ENCODE results near the gene ZEB1. TPM values are rescaled to one million over a fixed set of nuclear protein-coding genes. Genes with fewer than 3 reads are reported as not detected.

Gene ZEB1
- 0.19 and 0.92 TPM in 2 replicates for total RNA-seq

DNA sequence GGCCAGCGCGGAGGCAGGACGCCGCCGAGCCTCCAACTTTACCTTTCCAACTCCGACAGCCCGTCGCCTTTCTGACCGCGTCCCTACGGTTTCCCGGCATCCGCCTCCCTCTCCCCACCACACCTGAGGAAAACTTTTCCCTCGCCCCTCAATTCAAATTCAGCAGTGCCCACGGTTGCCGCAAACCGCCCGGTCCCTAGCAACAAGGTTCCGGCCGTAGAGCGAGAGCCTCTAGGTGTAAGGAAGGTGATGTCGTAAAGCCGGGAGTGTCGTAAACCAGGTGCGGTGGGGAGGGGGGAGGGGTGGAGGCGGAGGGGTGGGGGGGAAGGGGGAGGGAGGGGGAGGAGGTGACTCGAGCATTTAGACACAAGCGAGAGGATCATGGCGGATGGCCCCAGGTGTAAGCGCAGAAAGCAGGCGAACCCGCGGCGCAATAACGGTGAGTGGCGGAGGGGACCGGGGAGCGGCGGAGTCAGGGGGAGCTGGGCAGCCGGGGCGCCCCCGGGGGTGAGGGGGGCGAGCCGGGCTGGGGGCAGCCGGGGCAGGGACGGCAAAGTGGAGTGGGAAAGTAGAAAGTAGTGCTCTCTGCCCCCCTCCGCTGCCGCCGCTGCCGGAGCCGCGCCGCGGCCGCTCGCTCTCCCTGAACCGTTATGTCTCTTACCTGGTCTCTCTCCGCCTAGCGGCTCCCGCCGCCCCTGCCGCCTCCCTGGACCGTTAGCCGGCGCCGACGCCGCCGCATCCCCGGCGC lies at the start of gene ZEB1:
ZEB1 (plus strand) TSS at position 363 of the 748 bp plus-strand sequence; CDS start at position 382, 19 bp downstream.

Measured in airway epithelial cell (primary cell).